HEK293 (cell line): ENCODE results near the gene NIN.
A peak's percentile ranks its signal among the peaks of the same experiment; 100 is the strongest.

Source experiments
- CTCF ChIA-PET: fragments of 350-600 bp; formaldehyde crosslinking; extraction: SDS; loops from one replicate; lab custom pipeline; 2021; ENCODE audit warnings: antibody characterized with exemption; lab: Yijun Ruan, JAX
- POLR2A ChIA-PET: fragments of 300-600 bp; formaldehyde crosslinking; extraction: SDS; loops from one replicate; lab custom pipeline; 2020; ENCODE audit warnings: antibody characterized with exemption, inconsistent platforms; lab: Yijun Ruan, JAX
- H3K27ac ChIP-seq: fragments of 200-500 bp; sonication (Bioruptor generic); 2 replicates; pipeline ENCODE4 v1.5.1; 2014; ENCODE audit warnings: low read depth, low read length, control low read depth, inconsistent platforms; ENCODE audit errors: extremely low read depth
- H3K36me3 ChIP-seq, 2 experiments: fragments of 200-500 bp in 1 of 2; sonication (Bioruptor generic) in 1 of 2; 1 replicate in 1 of 2; 2 replicates in 1 of 2; pipeline ENCODE4 v1.5.1; 2014 to 2017; ENCODE audit warnings: inconsistent platforms in 2 of 2, low read length in 2 of 2; ENCODE audit not compliant: control insufficient read depth in 2 of 2, insufficient read depth in 1 of 2
- H3K4me1 ChIP-seq: fragments of 200-500 bp; sonication (Bioruptor generic); 2 replicates; pipeline ENCODE4 v1.5.1; 2014; ENCODE audit warnings: mild to moderate bottlenecking, low read length, inconsistent platforms; ENCODE audit not compliant: control insufficient read depth, insufficient read depth
- H3K4me3 ChIP-seq: 2 replicates; pipeline ENCODE4 v1.5.1; 2011; ENCODE audit warnings: low read depth, mild to moderate bottlenecking, control low read depth, low read length, moderate library complexity
- H3K9me3 ChIP-seq: fragments of 200-500 bp; sonication (Bioruptor generic); 2 replicates; pipeline ENCODE4 v1.5.1; 2014; ENCODE audit warnings: low read depth, low read length, inconsistent platforms; ENCODE audit not compliant: control insufficient read depth, insufficient read depth
- BCL11A ChIP-seq: fragments of 450-650 bp; formaldehyde crosslinking; IDR thresholded peaks from 2 replicates; pipeline ENCODE4 v1.5.1; 2016; ENCODE audit warnings: low read depth, missing biosample characterization, missing genetic modification characterization
- GLIS1 ChIP-seq: fragments of 450-650 bp; formaldehyde crosslinking; IDR thresholded peaks from 2 replicates; pipeline ENCODE4 v1.5.1; 2016; ENCODE audit warnings: missing biosample characterization, missing genetic modification characterization
- HOXA7 ChIP-seq: sonication (generic); formaldehyde crosslinking; IDR thresholded peaks from 2 replicates; pipeline ENCODE4 v1.8.1; 2022; ENCODE audit warnings: missing genetic modification reagents, borderline replicate concordance
- PRDM10 ChIP-seq: fragments of 450-650 bp; formaldehyde crosslinking; IDR thresholded peaks from 2 replicates; pipeline ENCODE4 v1.5.1; 2016; ENCODE audit warnings: missing biosample characterization, missing genetic modification characterization
- PRDM4 ChIP-seq: fragments of 450-650 bp; formaldehyde crosslinking; IDR thresholded peaks from 2 replicates; pipeline ENCODE4 v1.5.1; 2017; ENCODE audit warnings: missing biosample characterization, missing genetic modification characterization
- RBAK ChIP-seq: fragments of 450-650 bp; formaldehyde crosslinking; IDR thresholded peaks from 2 replicates; pipeline ENCODE4 v1.5.1; 2016; ENCODE audit warnings: missing biosample characterization, missing genetic modification characterization
- ZNF121 ChIP-seq: fragments of 450-650 bp; formaldehyde crosslinking; IDR thresholded peaks from 2 replicates; pipeline ENCODE4 v1.5.1; 2016; ENCODE audit warnings: missing biosample characterization, missing genetic modification characterization
- ZNF239 ChIP-seq: fragments of 450-650 bp; formaldehyde crosslinking; IDR thresholded peaks from 2 replicates; pipeline ENCODE4 v1.5.1; 2016; ENCODE audit warnings: missing biosample characterization, missing genetic modification characterization
- ZNF248 ChIP-seq: fragments of 450-650 bp; formaldehyde crosslinking; IDR thresholded peaks from 2 replicates; pipeline ENCODE4 v1.5.1; 2017; ENCODE audit warnings: missing biosample characterization, missing genetic modification characterization
- ZNF521 ChIP-seq: fragments of 450-650 bp; formaldehyde crosslinking; IDR thresholded peaks from 2 replicates; pipeline ENCODE4 v1.5.1; 2017; ENCODE audit warnings: missing biosample characterization, mild to moderate bottlenecking, missing genetic modification characterization
- ZNF558 ChIP-seq: fragments of 450-650 bp; formaldehyde crosslinking; IDR thresholded peaks from 2 replicates; pipeline ENCODE4 v1.5.1; 2016; ENCODE audit warnings: missing biosample characterization, missing genetic modification characterization
- ZNF561 ChIP-seq: fragments of 450-650 bp; IDR thresholded peaks from 2 replicates; pipeline ENCODE4 v1.5.1; 2018; ENCODE audit warnings: missing biosample characterization, missing genetic modification characterization, borderline replicate concordance
- ZNF585B ChIP-seq: fragments of 450-650 bp; formaldehyde crosslinking; IDR thresholded peaks from 2 replicates; pipeline ENCODE4 v1.5.1; 2016; ENCODE audit warnings: missing biosample characterization, missing genetic modification characterization
- ZNF626 ChIP-seq: fragments of 450-650 bp; sonication (Bioruptor Pico); formaldehyde crosslinking; IDR thresholded peaks from 2 replicates; pipeline ENCODE4 v1.5.1; 2018; ENCODE audit warnings: missing biosample characterization, missing genetic modification characterization, inconsistent platforms
- ZNF664 ChIP-seq: fragments of 450-650 bp; formaldehyde crosslinking; IDR thresholded peaks from 2 replicates; pipeline ENCODE4 v1.5.1; 2016; ENCODE audit warnings: missing biosample characterization, missing genetic modification characterization
- ZNF701 ChIP-seq: fragments of 450-650 bp; formaldehyde crosslinking; IDR thresholded peaks from 2 replicates; pipeline ENCODE4 v1.5.1; 2016; ENCODE audit warnings: missing biosample characterization, missing genetic modification characterization
- ZNF707 ChIP-seq: fragments of 450-650 bp; formaldehyde crosslinking; IDR thresholded peaks from 2 replicates; pipeline ENCODE4 v1.5.1; 2016; ENCODE audit warnings: missing biosample characterization, missing genetic modification characterization
- ZNF785 ChIP-seq: fragments of 450-650 bp; formaldehyde crosslinking; IDR thresholded peaks from 2 replicates; pipeline ENCODE4 v1.5.1; 2016; ENCODE audit warnings: missing biosample characterization, missing genetic modification characterization
- ZXDB ChIP-seq: fragments of 450-650 bp; formaldehyde crosslinking; IDR thresholded peaks from 2 replicates; pipeline ENCODE4 v1.5.1; 2016; ENCODE audit warnings: missing biosample characterization, missing genetic modification characterization

Gene NIN

GRCh38 chr14:50778721-50779483, 52.1 kb downstream of the NIN start:
- H3K4me3 ChIP-seq: no peak overlapping the region
- H3K4me1 ChIP-seq: peaks cover 16% of the 10 kb centered on the region; the same call in 1 of the 2 replicates
- no peaks in the 10 kb centered on the region for H3K9me3 ChIP-seq
- H3K36me3 ChIP-seq: peaks cover 0 to 6% of the 10 kb centered on the region in 2 experiments; a peak in 1 of 3 replicates
- POLR2A ChIA-PET: no interaction called here
- CTCF ChIA-PET: interaction anchor here (0.6 to 6.9 kb wide), 17 partner anchors 8 to 328 kb away, joined by 3 to 107 read pairs (median 5); no protein-coding TSS in a partner anchor
- no peak overlapping the region for H3K27ac ChIP-seq
- TF ChIP-seq ZNF561 (no peak), ZNF626 (tag by site-specific recombination) (no peak), GLIS1 (tag by site-specific recombination) (no peak), ZNF585B (tag by site-specific recombination) (no peak), ZNF558 (no peak), ZXDB (tag by site-specific recombination) (no peak), BCL11A (tag by site-specific recombination) (no peak), ZNF707 (no peak), ZNF239 (tag by site-specific recombination) (no peak), ZNF248 (tag by site-specific recombination) (no peak), ZNF785 (tag by site-specific recombination) (no peak), PRDM10 (tag by site-specific recombination) (no peak), ZNF701 (tag by site-specific recombination) (no peak), ZNF521 (tag by site-specific recombination) (no peak), ZNF664 (tag by site-specific recombination) (no peak), ZNF121 (tag by site-specific recombination) (no peak)

GRCh38 chr14:50776522-50776921, 54.4 kb downstream of the NIN start:
- peaks cover 16% of the 10 kb centered on the region; the same call in 1 of the 2 replicates for H3K4me1 ChIP-seq
- TF ChIP-seq PRDM4 (tag by site-specific recombination): peak; percentile 58
- no peak for TF ChIP-seq RBAK (tag by site-specific recombination)
- TF ChIP-seq HOXA7 (CRISPR knock-in tag): no peak
- no peak overlapping the region for H3K4me3 ChIP-seq
- ChIA-PET CTCF (interaction anchor here (0.6 to 6.9 kb wide), 20 partner anchors 9 to 470 kb away, joined by 3 to 107 read pairs (median 6); no protein-coding TSS in a partner anchor), POLR2A (interaction anchor here (1.2 kb wide), 1 partner anchor 464 kb away, joined by 3 read pairs; the partner anchor contains the start of genes DMAC2L and L2HGDH)
- H3K36me3 ChIP-seq: peaks cover 5 to 19% of the 10 kb centered on the region in 2 experiments; a peak in 2 of 3 replicates
- no peak overlapping the region for H3K27ac ChIP-seq
- H3K9me3 ChIP-seq: no peaks in the 10 kb centered on the region
